GM12892 (cell line): ENCODE results near the gene PCDHGA3.
A peak's percentile ranks its signal among the peaks of the same experiment; 100 is the strongest.
"Not testable (repeated sequence)": the region's sequence is repeated elsewhere in the genome, so short reads cannot be mapped to it uniquely, and the experiment has no call there.

Experiments
- DNase-seq: peaks from one replicate; pipeline ENCODE4 v3.0.0; 2011; ENCODE audit not compliant: insufficient read length
- FAIRE-seq: peaks from 2 replicates; lab custom pipeline; 2011; peaks lifted over from hg19 to GRCh38; lab: Jason Lieb, UNC
- POLR2A ChIP-seq: IDR thresholded peaks from 2 replicates; pipeline ENCODE4 v1.6.1; 2011; ENCODE audit warnings: low read depth, low read length, control low read depth
- POLR2AphosphoS5 ChIP-seq: IDR thresholded peaks from 2 replicates; pipeline ENCODE4 v1.6.1; 2011; ENCODE audit warnings: low read depth, low read length, control low read depth
- TAF1 ChIP-seq: IDR thresholded peaks from 2 replicates; pipeline ENCODE4 v1.6.1; 2011; ENCODE audit warnings: low read depth, mild to moderate bottlenecking, control low read depth, low read length, borderline replicate concordance

The PCDHGA3 gene

GRCh38 chr5:141373673-141374317, 30.2 kb downstream of the PCDHGA3 start, which contains the start of gene PCDHGA6:
Gene PCDHGA6 (plus strand): TSS chr5:141373891. CDS start chr5:141374084, 193 bp downstream.
- no peak for DNase-seq
- FAIRE-seq: no peak
- TF ChIP-seq POLR2A (no peak), TAF1 (no peak), POLR2AphosphoS5 (no peak)

GRCh38 chr5:141374627-141375026, 31.0 kb downstream of the PCDHGA3 start:
- DNase-seq (no peak), FAIRE-seq (no peak)

GRCh38 chr5:141375444-141376155, 32.0 kb downstream of the PCDHGA3 start:
- DNase-seq, FAIRE-seq: not testable (repeated sequence)

More at GRCh38 chr5:141374627-141375026, 31.0 kb downstream of the PCDHGA3 start:
- TF ChIP-seq POLR2A (no peak), TAF1 (no peak), POLR2AphosphoS5 (no peak)

GRCh38 chr5:141382469-141383294, 39.1 kb downstream of the PCDHGA3 start, which contains the start of gene PCDHGA7:
Gene PCDHGA7 (plus strand): TSS chr5:141382742. CDS start chr5:141382900, 158 bp downstream.
- DNase-seq (no peak), FAIRE-seq (no peak)
- TF ChIP-seq POLR2AphosphoS5 (no peak), POLR2A (no peak), TAF1 (no peak)

GRCh38 chr5:141383345-141383744, 39.7 kb downstream of the PCDHGA3 start:
- TF ChIP-seq POLR2AphosphoS5 (no peak), POLR2A (no peak), TAF1 (no peak)
- FAIRE-seq: no peak
- DNase-seq: no peak

GRCh38 chr5:141384471-141385267, 41.0 kb downstream of the PCDHGA3 start:
- DNase-seq (no peak), FAIRE-seq (no peak)
- TF ChIP-seq POLR2AphosphoS5 (no peak), TAF1 (no peak), POLR2A (no peak)

GRCh38 chr5:141387557-141388311, 44.1 kb downstream of the PCDHGA3 start, which contains the start of gene PCDHGB4:
Gene PCDHGB4 (plus strand): TSS chr5:141387698. CDS start chr5:141387885, 187 bp downstream.
- DNase-seq: not testable (repeated sequence)
- FAIRE-seq: peak; percentile 82

- TF ChIP-seq POLR2AphosphoS5 (no peak), TAF1 (no peak), POLR2A (no peak)
- DNase-seq (no peak), FAIRE-seq (no peak)
Measured at GRCh38 chr5:141388661-141389060, 45.0 kb downstream of the PCDHGA3 start.

- no peak for FAIRE-seq
- DNase-seq: no peak
- TF ChIP-seq POLR2A (no peak), TAF1 (no peak), POLR2AphosphoS5 (no peak)
Measured at GRCh38 chr5:141389153-141390042, 45.8 kb downstream of the PCDHGA3 start.
